Measurements from ENCODE around the gene QTRT2.

QTRT2 gene

GRCh38 chr3:114056130-114057010 is at the start of gene QTRT2, which contains the start of gene CCDC191:
Gene QTRT2, plus strand, starts transcription at chr3:114056737. Its CDS starts 8,521 bp downstream, at chr3:114065258.
Gene CCDC191, minus strand, starts transcription at chr3:114056526. Its CDS starts 60 bp downstream, at chr3:114056466.
- DNase-seq (ENCODE audit: low spot score), result peak; percentile 100

- DNase-seq (ENCODE audit: low spot score), result no peak
Observed at GRCh38 chr3:114011059-114011797, 45.3 kb upstream of the QTRT2 start.

- DNase-seq (ENCODE audit: low spot score), result no peak
Observed at GRCh38 chr3:114014211-114014610, 42.3 kb upstream of the QTRT2 start.

GRCh38 chr3:114019486-114019885 is 37.1 kb upstream of the QTRT2 start:
- no peak for DNase-seq (ENCODE audit: low spot score)

GRCh38 chr3:114020907-114021306 is 35.6 kb upstream of the QTRT2 start:
- DNase-seq (ENCODE audit: low spot score), result no peak

GRCh38 chr3:114022145-114022802 is 34.3 kb upstream of the QTRT2 start:
- no peak for DNase-seq (ENCODE audit: low spot score)

- DNase-seq (ENCODE audit: low spot score), result no peak
Observed at GRCh38 chr3:114025451-114025850, 31.1 kb upstream of the QTRT2 start.

GRCh38 chr3:114026331-114026730 is 30.2 kb upstream of the QTRT2 start:
- DNase-seq (ENCODE audit: low spot score), result no peak

- no peak for DNase-seq (ENCODE audit: low spot score)
Observed at GRCh38 chr3:114033721-114034120, 22.8 kb upstream of the QTRT2 start.

GRCh38 chr3:114034211-114034610 is 22.3 kb upstream of the QTRT2 start:
- DNase-seq (ENCODE audit: low spot score), result no peak

GRCh38 chr3:114034787-114035545 is 21.6 kb upstream of the QTRT2 start:
- DNase-seq (ENCODE audit: low spot score), result peak; percentile 27

GRCh38 chr3:114035896-114036295 is 20.6 kb upstream of the QTRT2 start:
- no peak for DNase-seq (ENCODE audit: low spot score)

GRCh38 chr3:114043205-114043604 is 13.3 kb upstream of the QTRT2 start:
- no peak for DNase-seq (ENCODE audit: low spot score)

GRCh38 chr3:114052216-114052615 is 4.3 kb upstream of the QTRT2 start:
- no peak for DNase-seq (ENCODE audit: low spot score)

- DNase-seq (ENCODE audit: low spot score), result no peak
Observed at GRCh38 chr3:114057011-114057347, 442 bp downstream of the QTRT2 start.

GRCh38 chr3:114058646-114059045 is 2.1 kb downstream of the QTRT2 start:
- peak; percentile 86 for DNase-seq (ENCODE audit: low spot score)

GRCh38 chr3:114060906-114061655 is 4.5 kb downstream of the QTRT2 start:
- no peak for DNase-seq (ENCODE audit: low spot score)

GRCh38 chr3:114067804-114068203 is 11.3 kb downstream of the QTRT2 start:
- no peak for DNase-seq (ENCODE audit: low spot score)

GRCh38 chr3:114068336-114068735 is 11.8 kb downstream of the QTRT2 start:
- DNase-seq (ENCODE audit: low spot score), result no peak

- DNase-seq (ENCODE audit: low spot score), result no peak
Observed at GRCh38 chr3:114071786-114072185, 15.2 kb downstream of the QTRT2 start.

- DNase-seq (ENCODE audit: low spot score), result no peak
Observed at GRCh38 chr3:114076711-114077110, 20.2 kb downstream of the QTRT2 start.

All from RKO (cell line).